ENCODE measurements around the gene BCR. TPM values are rescaled to one million over a fixed set of nuclear protein-coding genes. Genes with fewer than 3 reads are reported as not detected.

Gene BCR
- total RNA-seq, 1 experiment from 2014 or later, result 77.0 TPM

DNA sequence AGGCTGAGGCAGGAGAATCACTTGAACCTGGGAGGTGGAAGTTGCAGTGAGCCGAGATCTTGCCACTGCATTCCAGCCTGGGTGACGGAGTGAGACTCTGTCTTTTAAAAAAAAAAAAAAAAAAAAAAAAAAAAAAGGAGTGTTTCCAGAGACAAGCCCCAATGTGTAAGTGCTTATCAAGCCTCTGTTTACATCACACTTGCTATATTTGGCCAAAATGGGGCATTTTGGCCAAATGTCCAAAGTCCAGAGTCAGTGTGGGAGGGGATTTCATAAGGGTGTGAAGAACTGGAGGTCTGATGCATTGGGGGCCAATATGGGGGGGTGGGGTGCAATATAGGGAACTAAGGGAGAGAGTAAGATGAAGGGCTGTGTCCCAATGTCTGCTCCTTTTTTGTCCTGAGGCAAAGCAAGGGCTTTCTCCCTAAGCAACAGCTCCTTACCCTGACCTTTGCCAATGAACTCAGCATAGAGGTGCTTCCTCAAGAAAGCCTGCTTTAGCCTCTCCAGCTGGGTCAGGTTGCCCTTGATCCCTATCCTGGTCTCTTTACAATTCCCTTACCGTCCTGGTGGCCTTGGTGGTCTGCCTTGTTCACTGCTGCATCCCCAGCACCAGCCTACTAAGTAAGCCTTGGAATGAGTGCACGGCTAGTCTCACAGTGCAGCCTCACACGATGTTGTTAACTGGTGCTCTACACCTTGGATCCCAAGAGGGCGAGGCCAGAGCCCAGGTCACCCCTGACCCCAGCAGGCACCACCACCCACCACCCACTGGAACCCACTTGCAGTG, 14.1 kb upstream of the BCR start:
- Histone ChIP-seq H3K4me2 (ENCODE audit: insufficient read depth, insufficient read length, low read length) (no peak overlapping the region), H3K4me1 (ENCODE audit: insufficient read depth, low read length) (no peaks in the 10 kb centered on the region; the same call in 1 of the 2 replicates), H3K27ac (ENCODE audit: insufficient read length, low read depth, low read length) (no peak overlapping the region), H3K79me1 (ENCODE audit: insufficient read depth, low read depth, low read length, poor library complexity, severe bottlenecking) (no peaks in the 10 kb centered on the region), H3K4ac (ENCODE audit: low read depth, low read length) (no peak overlapping the region), H4K5ac (ENCODE audit: insufficient read length, low read depth, low read length) (no peak overlapping the region), H3K14ac (ENCODE audit: insufficient read depth, low read length) (no peak overlapping the region), H2BK20ac (ENCODE audit: low read depth, low read length, poor library complexity, severe bottlenecking) (no peak overlapping the region), H2BK12ac (ENCODE audit: insufficient read length, low read depth, low read length) (no peak overlapping the region), H3K23ac (ENCODE audit: insufficient read length, low read depth, low read length) (no peak overlapping the region), H3K56ac (ENCODE audit: insufficient read length, low read depth, low read length) (no peak overlapping the region), H2BK120ac (ENCODE audit: low read depth, low read length, poor library complexity, severe bottlenecking) (no peak overlapping the region), H3K27me3 (ENCODE audit: insufficient read depth, low read length) (no peaks in the 10 kb centered on the region), H3K23me2 (ENCODE audit: insufficient read length, low read depth, low read length, poor library complexity, severe bottlenecking) (no peaks in the 10 kb centered on the region), H4K20me1 (ENCODE audit: control insufficient read depth, insufficient read depth, insufficient read length) (no peaks in the 10 kb centered on the region), H3K9me3 (ENCODE audit: control insufficient read depth, low read depth, low read length) (no peaks in the 10 kb centered on the region), H3K9ac (ENCODE audit: extremely low read depth, insufficient read length, low read length) (no peak overlapping the region), H3K18ac (ENCODE audit: insufficient read length, low read depth, low read length) (no peak overlapping the region), H2AFZ (ENCODE audit: low read length) (no peak overlapping the region), H4K8ac (replicated peaks; ENCODE audit: insufficient read length, low read depth, low read length) (no peak overlapping the region), H2BK5ac (ENCODE audit: insufficient read length, low read length) (no peak overlapping the region), H2BK15ac (ENCODE audit: low read depth, low read length) (no peak overlapping the region), H4K91ac (ENCODE audit: insufficient read length, low read depth, low read length) (no peak overlapping the region), H3T11ph (ENCODE audit: low read length) (no peak overlapping the region), H2AK5ac (ENCODE audit: insufficient read length, low read length) (no peak overlapping the region), H3K79me2 (ENCODE audit: insufficient read depth, low read length) (no peaks in the 10 kb centered on the region)
- TF ChIP-seq, protein P1, sequence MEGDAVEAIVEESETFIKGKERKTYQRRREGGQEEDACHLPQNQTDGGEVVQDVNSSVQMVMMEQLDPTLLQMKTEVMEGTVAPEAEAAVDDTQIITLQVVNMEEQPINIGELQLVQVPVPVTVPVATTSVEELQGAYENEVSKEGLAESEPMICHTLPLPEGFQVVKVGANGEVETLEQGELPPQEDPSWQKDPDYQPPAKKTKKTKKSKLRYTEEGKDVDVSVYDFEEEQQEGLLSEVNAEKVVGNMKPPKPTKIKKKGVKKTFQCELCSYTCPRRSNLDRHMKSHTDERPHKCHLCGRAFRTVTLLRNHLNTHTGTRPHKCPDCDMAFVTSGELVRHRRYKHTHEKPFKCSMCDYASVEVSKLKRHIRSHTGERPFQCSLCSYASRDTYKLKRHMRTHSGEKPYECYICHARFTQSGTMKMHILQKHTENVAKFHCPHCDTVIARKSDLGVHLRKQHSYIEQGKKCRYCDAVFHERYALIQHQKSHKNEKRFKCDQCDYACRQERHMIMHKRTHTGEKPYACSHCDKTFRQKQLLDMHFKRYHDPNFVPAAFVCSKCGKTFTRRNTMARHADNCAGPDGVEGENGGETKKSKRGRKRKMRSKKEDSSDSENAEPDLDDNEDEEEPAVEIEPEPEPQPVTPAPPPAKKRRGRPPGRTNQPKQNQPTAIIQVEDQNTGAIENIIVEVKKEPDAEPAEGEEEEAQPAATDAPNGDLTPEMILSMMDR (conservative IDR thresholded peaks at IDR 0.05), result no peak
- DNase-seq, result no peak
- peaks cover 7 to 31% of the 10 kb centered on the region in 2 experiments for H3K4me1 Mint-ChIP-seq
- peaks cover 12% of the 10 kb centered on the region for H3K27me3 Mint-ChIP-seq (ENCODE audit: low read depth)
- H3K36me3 Mint-ChIP-seq (ENCODE audit: insufficient read depth in 1 of 3, low read depth in 3 of 3), result no peaks in the 10 kb centered on the region; a peak in 1 of 7 replicates
- no peak overlapping the region for H3K4me3 Mint-ChIP-seq
- no peaks in the 10 kb centered on the region for H3K9me3 Mint-ChIP-seq
- WGBS (ENCODE audit: extremely low coverage, insufficient read length, low lambda C conversion rate), result no CpG with 5 or more reads among the region's 6 CpGs
- no peak overlapping the region; a peak in 1 of 7 replicates for H3K27ac Mint-ChIP-seq
